ENCODE results near the gene HSPA12B.
A peak's percentile ranks its signal among the peaks of the same experiment; 100 is the strongest.

Gene HSPA12B

GRCh38 chr20:3749087-3749688 lies 16.7 kb downstream of the HSPA12B start:
- DNase-seq (ENCODE audit: low spot score) = no peak

DNA sequence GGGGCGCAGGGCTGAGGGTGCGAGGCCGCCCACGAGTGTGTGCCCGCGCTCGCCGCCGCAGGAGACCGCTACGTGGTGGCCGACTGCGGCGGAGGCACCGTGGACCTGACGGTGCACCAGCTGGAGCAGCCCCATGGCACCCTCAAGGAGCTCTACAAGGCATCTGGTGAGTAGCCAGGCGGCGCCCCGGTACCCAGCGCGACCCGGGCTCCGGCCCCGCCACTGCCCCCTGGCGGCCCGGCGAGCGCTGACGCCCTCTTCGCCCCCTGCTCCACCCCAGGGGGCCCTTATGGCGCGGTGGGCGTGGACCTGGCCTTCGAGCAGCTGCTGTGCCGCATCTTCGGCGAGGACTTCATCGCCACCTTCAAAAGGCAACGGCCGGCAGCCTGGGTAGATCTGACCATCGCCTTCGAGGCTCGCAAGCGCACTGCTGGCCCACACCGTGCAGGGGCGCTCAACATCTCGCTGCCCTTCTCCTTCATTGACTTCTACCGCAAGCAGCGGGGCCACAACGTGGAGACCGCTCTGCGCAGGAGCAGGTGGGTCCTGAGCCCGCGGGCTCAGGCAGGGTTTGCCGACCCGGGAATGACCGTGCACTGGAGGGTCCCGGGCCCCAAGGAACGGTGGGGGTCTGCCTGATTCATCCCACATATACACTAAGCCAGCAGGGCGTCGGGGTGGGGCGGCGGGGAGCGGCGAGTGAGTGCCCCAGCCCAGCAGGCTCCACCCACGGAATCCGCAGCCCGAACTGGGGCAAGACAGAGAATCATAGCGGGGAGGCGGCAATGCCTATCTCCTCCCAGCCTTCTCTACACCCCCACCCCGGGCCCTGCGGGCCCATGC lies 17.4 kb downstream of the HSPA12B start:
- DNase-seq (ENCODE audit: low spot score) = no peak

DNA sequence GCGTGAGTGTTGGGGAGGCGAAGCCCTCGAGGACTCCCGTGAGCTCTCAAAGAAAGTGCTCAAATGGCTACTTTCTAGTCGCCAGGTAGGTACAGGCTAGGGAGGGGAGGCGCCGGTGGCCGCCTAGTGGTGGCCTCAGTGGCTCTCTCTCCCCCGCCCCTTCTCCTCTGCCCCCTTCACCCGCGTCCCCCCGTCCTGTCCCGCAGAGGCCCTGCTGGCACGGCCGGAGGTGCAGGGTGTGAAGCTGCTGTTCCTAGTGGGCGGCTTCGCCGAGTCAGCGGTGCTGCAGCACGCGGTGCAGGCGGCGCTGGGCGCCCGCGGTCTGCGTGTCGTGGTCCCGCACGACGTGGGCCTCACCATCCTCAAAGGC lies 18.8 kb downstream of the HSPA12B start:
- DNase-seq (ENCODE audit: low spot score) = no peak

DNA sequence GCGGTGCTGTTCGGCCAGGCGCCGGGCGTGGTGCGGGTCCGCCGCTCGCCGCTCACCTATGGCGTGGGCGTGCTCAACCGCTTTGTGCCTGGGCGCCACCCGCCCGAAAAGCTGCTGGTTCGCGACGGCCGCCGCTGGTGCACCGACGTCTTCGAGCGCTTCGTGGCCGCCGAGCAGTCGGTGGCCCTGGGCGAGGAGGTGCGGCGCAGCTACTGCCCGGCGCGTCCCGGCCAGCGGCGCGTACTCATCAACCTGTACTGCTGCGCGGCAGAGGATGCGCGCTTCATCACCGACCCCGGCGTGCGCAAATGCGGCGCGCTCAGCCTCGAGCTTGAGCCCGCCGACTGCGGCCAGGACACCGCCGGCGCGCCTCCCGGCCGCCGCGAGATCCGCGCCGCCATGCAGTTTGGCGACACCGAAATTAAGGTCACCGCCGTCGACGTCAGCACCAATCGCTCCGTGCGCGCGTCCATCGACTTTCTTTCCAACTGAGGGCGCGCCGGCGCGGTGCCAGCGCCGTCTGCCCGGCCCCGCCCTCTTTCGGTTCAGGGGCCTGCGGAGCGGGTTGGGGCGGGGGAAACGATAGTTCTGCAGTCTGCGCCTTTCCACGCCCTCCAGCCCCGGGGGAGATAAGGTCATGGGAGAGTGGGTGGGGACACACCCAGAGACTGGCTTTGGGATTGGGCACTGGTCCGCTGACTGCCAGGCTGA lies 19.3 kb downstream of the HSPA12B start:
- peak; percentile 27 for DNase-seq (ENCODE audit: low spot score)

GRCh38 chr20:3752386-3752759 lies 19.9 kb downstream of the HSPA12B start:
- no peak for DNase-seq (ENCODE audit: low spot score)

DNA sequence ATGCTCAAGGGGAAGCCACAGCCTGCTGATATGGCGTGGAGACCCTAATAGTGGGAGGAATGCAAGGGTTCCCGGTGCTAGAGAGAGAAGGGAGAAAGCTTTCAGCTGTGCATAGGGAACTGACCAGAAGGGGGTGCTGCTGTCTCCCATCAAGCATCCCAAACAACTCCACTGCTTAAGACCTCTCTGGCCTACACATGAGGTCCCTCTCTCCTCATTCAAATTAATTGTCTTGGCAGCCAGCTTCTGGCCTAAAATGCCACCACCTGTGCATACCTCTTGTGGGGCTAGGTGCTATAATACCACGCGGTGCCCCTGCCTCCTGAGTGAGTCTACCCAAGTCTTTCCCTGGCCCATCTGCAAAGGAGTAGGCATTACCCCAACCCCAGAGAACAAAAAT lies 20.6 kb downstream of the HSPA12B start:
- DNase-seq (ENCODE audit: low spot score) = peak; percentile 73

- DNase-seq (ENCODE audit: low spot score) = no peak
Measured at GRCh38 chr20:3753501-3754275, 21.2 kb downstream of the HSPA12B start.

GRCh38 chr20:3754276-3754630 lies 21.8 kb downstream of the HSPA12B start:
- no peak for DNase-seq (ENCODE audit: low spot score)

GRCh38 chr20:3755269-3755668 lies 22.8 kb downstream of the HSPA12B start:
- DNase-seq (ENCODE audit: low spot score) = no peak

- no peak for DNase-seq (ENCODE audit: low spot score)
Measured at GRCh38 chr20:3755814-3756480, 23.5 kb downstream of the HSPA12B start.

DNA sequence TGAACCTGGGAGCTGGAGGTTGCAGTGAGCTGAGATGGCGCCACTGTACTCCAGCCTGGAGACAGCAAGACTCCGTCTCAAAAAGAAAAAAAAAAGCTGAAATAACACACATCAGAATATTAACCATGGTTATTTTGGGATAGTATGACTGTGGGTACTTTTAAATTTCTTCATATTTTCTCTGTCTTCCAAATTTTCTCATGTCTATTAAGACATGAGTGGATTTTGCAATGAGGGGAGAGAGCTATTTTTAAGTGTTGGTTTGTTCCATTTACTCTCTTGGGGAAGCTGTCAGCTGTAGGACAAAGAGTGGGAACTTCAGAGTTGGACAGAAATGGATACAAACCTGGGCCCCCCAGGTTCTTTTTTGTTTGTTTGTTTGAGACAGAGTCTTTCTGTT lies 24.8 kb downstream of the HSPA12B start:
- no peak for DNase-seq (ENCODE audit: low spot score)

- DNase-seq (ENCODE audit: low spot score) = no peak
Measured at GRCh38 chr20:3758566-3758965, 26.1 kb downstream of the HSPA12B start.

- no peak for DNase-seq (ENCODE audit: low spot score)
Measured at GRCh38 chr20:3759316-3759823, 26.9 kb downstream of the HSPA12B start.

GRCh38 chr20:3759884-3760283 lies 27.4 kb downstream of the HSPA12B start:
- DNase-seq (ENCODE audit: low spot score) = no peak

GRCh38 chr20:3760655-3761348 lies 28.3 kb downstream of the HSPA12B start:
- no peak for DNase-seq (ENCODE audit: low spot score)

DNA sequence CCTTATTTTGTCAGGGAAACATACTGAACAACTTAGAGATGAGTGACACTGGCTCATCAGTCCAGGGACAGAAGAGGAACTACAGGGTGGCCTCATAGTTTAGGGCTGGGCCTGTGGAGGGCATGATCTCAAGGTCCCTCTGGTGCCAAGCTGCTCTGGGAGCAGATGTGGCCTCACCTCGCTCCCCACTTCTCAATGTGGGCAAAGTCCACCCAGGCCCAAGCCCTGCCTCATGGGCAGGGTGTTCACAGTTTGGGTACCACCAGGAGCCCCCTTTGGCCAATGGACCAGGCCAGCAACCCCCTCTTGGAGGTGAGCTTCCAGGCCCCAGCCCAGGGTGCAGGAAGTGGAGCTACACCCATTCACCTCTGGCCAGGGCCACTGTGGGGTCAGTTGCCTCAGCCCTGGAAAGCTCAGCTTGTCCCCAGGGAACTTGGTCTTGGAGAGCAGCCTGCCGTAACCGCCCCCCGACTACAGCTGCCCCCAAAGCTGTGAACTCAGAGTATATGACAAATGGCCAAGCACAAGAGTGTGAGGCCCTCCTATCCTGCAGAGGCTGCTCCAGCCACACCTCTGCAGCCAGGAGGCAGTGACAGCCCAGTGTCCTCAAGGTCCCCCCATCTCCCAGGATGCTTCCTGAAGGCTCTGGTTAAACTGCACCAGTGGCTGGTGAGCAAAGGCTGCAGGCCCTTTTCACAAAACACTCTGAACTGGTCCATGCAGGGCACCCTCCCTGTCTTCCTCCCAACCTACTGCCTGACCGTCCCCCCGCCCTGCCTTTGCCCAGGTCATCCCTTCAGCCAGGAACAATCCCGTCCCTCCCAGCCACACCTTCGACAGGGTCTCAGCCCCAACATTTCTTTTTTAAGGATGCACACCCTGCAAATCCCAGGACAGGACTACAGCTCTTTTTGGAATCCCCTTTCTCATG lies 31.5 kb downstream of the HSPA12B start:
- DNase-seq (ENCODE audit: low spot score) = no peak

GRCh38 chr20:3764659-3765058 lies 32.2 kb downstream of the HSPA12B start:
- no peak for DNase-seq (ENCODE audit: low spot score)

DNA sequence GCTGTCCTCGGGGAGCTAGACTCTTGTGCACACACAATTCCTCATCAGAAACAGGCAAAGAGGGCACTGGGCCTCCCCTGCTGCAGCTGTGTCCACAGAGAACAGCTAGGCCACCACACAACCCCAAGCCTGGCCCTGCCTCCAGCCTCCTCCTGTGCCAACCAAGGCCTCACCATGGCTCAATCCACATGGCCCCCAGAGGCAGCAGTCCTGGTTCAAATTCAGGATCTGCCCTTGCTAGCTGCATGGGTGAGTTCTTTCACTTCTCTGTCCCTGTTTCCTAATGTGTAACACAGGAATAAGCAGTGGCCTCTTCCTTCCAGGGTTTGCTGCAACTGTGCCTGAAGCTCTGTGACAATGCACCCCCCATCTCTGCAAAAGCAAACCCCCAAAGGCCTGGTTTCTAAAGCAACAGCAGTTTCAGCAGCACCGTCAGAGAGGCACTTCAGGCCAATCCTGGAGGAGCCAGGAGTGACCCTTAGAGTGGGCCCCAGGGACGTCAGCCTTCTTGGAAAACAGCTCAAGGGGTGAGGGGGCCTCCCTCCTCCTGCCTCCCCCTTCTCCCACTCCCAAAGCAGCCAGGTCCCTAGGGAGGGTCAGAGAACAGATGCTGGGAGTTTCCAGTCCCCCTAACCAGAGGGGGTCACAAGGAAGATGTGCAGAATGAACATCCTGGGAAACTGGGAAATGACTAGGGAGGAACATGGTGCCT lies 32.8 kb downstream of the HSPA12B start:
- DNase-seq (ENCODE audit: low spot score) = no peak

- DNase-seq (ENCODE audit: low spot score) = no peak
Measured at GRCh38 chr20:3766422-3767109, 34.1 kb downstream of the HSPA12B start.

Data from pons (tissue), 1 donor.